DMS 273 treated with DMSO at 0.1 percent for 48 hours (cell line): ENCODE data around the gene ELK1.
A peak's percentile ranks its signal among the peaks of the same experiment; 100 is the strongest.

Experiments used
- DNase-seq: peaks from one replicate; lab custom pipeline; 2025; lab: John Stamatoyannopoulos, UW

ELK1 gene

GRCh38 chrX:47645530-47645929 lies 4.8 kb downstream of the ELK1 start:
- no peak for DNase-seq

- DNase-seq, result no peak
These were observed 5.7 kb downstream of the ELK1 start for GRCh38 chrX:47644557-47645091.

GRCh38 chrX:47643926-47644325 lies 6.4 kb downstream of the ELK1 start:
- DNase-seq, result no peak

GRCh38 chrX:47638816-47639215 lies 11.5 kb downstream of the ELK1 start:
- DNase-seq, result no peak

GRCh38 chrX:47637546-47638195 lies 12.7 kb downstream of the ELK1 start:
- no peak for DNase-seq

GRCh38 chrX:47634871-47635575 lies 15.3 kb downstream of the ELK1 start:
- DNase-seq, result no peak

GRCh38 chrX:47633689-47634590 lies 16.4 kb downstream of the ELK1 start:
- no peak for DNase-seq

GRCh38 chrX:47632666-47633065 lies 17.7 kb downstream of the ELK1 start:
- no peak for DNase-seq

- no peak for DNase-seq
These were observed 18.7 kb downstream of the ELK1 start for GRCh38 chrX:47631676-47632075.

- DNase-seq, result no peak
These were observed 20.8 kb downstream of the ELK1 start, which contains the start of gene CFP for GRCh38 chrX:47629419-47630200. Gene CFP, minus strand, starts transcription at chrX:47629930. Its CDS starts 86 bp downstream, at chrX:47629844.

GRCh38 chrX:47628982-47629381 lies 21.4 kb downstream of the ELK1 start:
- DNase-seq, result no peak

- DNase-seq, result no peak
These were observed 25.0 kb downstream of the ELK1 start for GRCh38 chrX:47625365-47625764.

GRCh38 chrX:47623540-47624027 lies 26.8 kb downstream of the ELK1 start:
- DNase-seq, result peak; percentile 65

- no peak for DNase-seq
These were observed 28.5 kb downstream of the ELK1 start for GRCh38 chrX:47621851-47622250.

- DNase-seq, result no peak
These were observed 30.1 kb downstream of the ELK1 start for GRCh38 chrX:47620303-47620685.

GRCh38 chrX:47619486-47620302 lies 30.7 kb downstream of the ELK1 start, which contains the start of gene SYN1:
Gene SYN1, minus strand, starts transcription at chrX:47619857. Its CDS starts 129 bp downstream, at chrX:47619728.
- peak; percentile 57 for DNase-seq

- no peak for DNase-seq
These were observed 31.4 kb downstream of the ELK1 start for GRCh38 chrX:47618923-47619485.

- no peak for DNase-seq
These were observed 35.7 kb downstream of the ELK1 start for GRCh38 chrX:47614618-47615017.

GRCh38 chrX:47613082-47613481 lies 37.3 kb downstream of the ELK1 start:
- peak; percentile 71 for DNase-seq

- no peak for DNase-seq
These were observed 37.9 kb downstream of the ELK1 start for GRCh38 chrX:47612418-47612817.
